ENCODE measurements around the gene CMTM7.
"Not testable (repeated sequence)": the region's sequence is repeated elsewhere in the genome, so short reads cannot be mapped to it uniquely, and the experiment has no call there.

GRCh38 chr3:32439421-32439820 lies 47.8 kb downstream of the CMTM7 start:
- TF ChIP-seq RAD21 (IDR thresholded peaks at IDR 0.05 in 1 of 2, conservative IDR thresholded peaks at IDR 0.05 in 1 of 2; ENCODE audit: low read depth in 2 of 2, low read length in 2 of 2); SP2 (IDR thresholded peaks at IDR 0.05; ENCODE audit: low read length); POLR2A (IDR thresholded peaks at IDR 0.05; ENCODE audit: control extremely low read depth in 1 of 2, low read depth in 2 of 2, low read length in 2 of 2); ATF2 (IDR thresholded peaks at IDR 0.05; ENCODE audit: low read length); CTCF (IDR thresholded peaks at IDR 0.05; ENCODE audit: control extremely low read depth in 1 of 3, insufficient read depth in 1 of 3, low read depth in 1 of 3, low read length in 3 of 3); BCL11A (IDR thresholded peaks at IDR 0.05; ENCODE audit: low read depth in 2 of 2, low read length in 2 of 2); HDAC6 (IDR thresholded peaks at IDR 0.05; ENCODE audit: low read depth, low read length): not testable (repeated sequence)
